ENCODE results near the gene SLC25A53.

GRCh38 chrX:104118765-104119164 is 38.0 kb downstream of the SLC25A53 start:
- no peak for TF ChIP-seq ELF4 (IDR thresholded peaks at IDR 0.05)
- TF ChIP-seq SP1 (IDR thresholded peaks at IDR 0.05) = no peak
- no peak for TF ChIP-seq TARDBP (IDR thresholded peaks at IDR 0.05)
- TF ChIP-seq FOXA1 (IDR thresholded peaks at IDR 0.05) = no peak
- TF ChIP-seq HDGF (IDR thresholded peaks at IDR 0.05; ENCODE audit: borderline replicate concordance) = no peak

All from HEK293T (cell line).